HG02588 (cell line): Measurements from ENCODE around the gene CEACAM8.
"Not testable (repeated sequence)": the region's sequence is repeated elsewhere in the genome, so short reads cannot be mapped to it uniquely, and the experiment has no call there.

ENCODE experiments used
- ATAC-seq: cut with Tn5 transposase; IDR thresholded peaks from one replicate; pipeline ENCODE4 v1.9.1; 2021; ENCODE audit warnings: mild to moderate bottlenecking, moderate library complexity; ENCODE audit not compliant: unreplicated experiment

The CEACAM8 gene

DNA sequence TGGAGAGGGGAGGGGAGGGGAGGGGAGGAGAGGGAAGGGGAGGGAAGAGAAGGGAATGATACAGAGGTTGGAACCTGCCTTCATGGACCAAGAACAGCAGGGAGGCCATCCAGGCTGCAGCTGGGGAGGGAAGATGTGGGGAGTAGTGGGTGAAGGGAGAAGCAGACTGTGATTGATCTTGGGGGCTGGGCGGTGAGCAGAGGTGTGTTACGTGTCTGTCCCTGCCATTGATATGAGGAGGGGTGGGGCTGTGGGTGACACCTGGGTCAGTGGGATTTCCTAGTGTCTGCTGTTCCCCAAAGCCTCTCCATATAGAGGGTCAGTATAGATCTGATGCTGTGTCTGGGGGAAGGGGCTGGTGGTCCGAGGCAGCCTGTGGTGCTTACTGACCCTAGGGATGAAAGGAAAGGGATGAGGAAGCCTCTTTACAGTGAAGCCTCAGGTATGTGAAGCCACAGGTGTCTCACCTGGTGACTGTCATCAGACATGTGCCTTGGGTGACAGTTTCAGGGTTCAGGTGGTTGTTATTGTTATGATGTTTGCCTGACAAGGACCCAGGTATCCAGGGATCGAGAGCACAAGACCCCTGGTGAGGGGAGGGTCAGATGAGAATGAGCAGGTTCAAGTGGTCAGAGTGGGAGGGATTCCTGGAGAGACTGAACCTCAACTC, 47.8 kb downstream of the CEACAM8 start:
- no peak for ATAC-seq

- no peak for ATAC-seq
These were observed 50.6 kb downstream of the CEACAM8 start for GRCh38 chr19:42544146-42544545.

DNA sequence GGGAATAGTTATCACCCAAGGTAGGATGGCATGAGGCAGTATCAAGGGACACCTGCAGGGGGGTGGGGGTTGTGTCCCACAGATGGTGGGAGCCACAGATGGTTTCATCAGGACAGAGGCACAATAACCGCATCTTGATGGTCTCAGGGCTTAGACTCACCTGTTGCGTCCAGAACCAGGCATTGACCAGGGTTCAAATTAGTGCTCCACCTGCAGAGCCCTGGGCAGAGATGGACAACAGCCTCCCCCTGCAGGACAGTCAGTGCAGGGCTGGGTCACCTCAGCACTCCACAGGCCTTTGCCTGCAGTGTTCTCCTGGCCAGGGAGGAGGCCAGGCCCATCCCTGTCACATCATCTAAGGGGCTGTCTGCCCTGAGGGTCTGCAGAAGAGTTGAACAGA, 51.9 kb downstream of the CEACAM8 start:
- ATAC-seq: no peak

- ATAC-seq: no peak
These were observed 54.6 kb downstream of the CEACAM8 start for GRCh38 chr19:42540071-42540553.

GRCh38 chr19:42538841-42539709, 55.6 kb downstream of the CEACAM8 start:
- ATAC-seq: no peak

GRCh38 chr19:42535276-42535675, 59.4 kb downstream of the CEACAM8 start:
- not testable (repeated sequence) for ATAC-seq

DNA sequence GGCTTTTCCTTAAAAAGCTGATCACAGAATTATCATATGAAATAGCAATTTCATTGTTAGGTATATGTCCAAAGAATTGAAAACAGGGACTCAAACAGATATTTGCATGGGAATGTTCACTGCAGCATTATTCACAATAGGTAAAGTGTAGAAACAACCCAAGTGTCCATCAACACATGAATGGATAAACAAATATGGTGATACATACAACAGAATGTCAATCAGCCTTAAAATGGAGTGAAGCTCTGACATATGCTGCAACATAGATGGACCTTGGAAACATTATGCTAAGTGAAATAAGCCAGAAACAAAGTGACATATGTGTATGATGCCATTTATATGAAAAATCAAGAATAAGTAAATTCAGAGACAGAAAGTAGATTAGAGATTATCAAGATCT, 60.3 kb downstream of the CEACAM8 start:
- no peak for ATAC-seq

DNA sequence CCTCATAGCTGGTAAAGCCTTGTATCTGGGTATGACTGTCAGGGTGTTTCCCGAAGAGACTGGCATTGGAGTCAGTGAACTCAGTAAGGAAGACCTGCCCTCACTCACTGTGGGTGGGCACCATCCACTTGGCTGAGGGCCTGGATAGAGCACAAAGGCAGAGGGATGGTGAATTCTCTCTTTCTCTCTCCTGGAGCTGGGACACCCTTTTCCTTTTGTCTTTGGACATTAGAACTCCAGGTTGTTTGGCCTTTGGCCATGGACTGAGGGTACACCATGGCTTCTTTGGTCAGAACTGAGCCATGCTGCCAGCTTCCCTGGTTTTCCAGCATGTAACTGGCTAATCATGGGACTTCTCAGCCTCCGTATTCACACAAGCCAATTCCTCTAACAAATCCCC, 61.8 kb downstream of the CEACAM8 start:
- ATAC-seq: no peak

DNA sequence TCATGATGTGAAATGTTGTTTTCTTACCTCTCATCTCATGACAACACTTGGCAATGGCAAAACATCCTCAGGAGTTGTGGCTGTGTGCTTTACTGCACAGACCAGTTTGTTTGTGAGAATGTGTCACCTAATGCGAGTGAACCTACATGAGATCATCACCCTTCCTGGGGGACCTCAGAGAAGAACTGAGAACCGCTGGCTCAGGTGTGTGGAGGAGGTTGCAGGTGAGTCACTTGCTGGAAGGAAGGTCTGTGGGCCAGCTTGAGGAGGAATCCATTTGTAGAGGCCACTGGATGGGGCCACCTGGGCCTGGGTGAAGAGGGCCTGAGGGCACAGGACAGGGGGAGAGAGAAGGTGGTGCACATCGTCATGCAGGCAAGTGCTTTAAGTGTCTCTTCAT, 63.4 kb downstream of the CEACAM8 start:
- no peak for ATAC-seq
